HG02973 (cell line): ENCODE results near the gene AVP.
"Not testable (repeated sequence)": the region's sequence is repeated elsewhere in the genome, so short reads cannot be mapped to it uniquely, and the experiment has no call there.

Source experiments
- ATAC-seq: cut with Tn5 transposase; IDR thresholded peaks from one replicate; pipeline ENCODE4 v1.9.1; 2021; ENCODE audit warnings: moderate library complexity; ENCODE audit not compliant: unreplicated experiment

Gene AVP

GRCh38 chr20:3084283-3084985 lies at the start of gene AVP:
TSS of gene AVP (minus strand) at chr20:3084724. CDS start at chr20:3084674, 50 bp downstream.
- no peak for ATAC-seq

GRCh38 chr20:3134151-3134550 lies 49.6 kb upstream of the AVP start:
- no peak for ATAC-seq

- ATAC-seq, result no peak
Measured at GRCh38 chr20:3133155-3133554, 48.6 kb upstream of the AVP start.

GRCh38 chr20:3130051-3130600 lies 45.6 kb upstream of the AVP start:
- no peak for ATAC-seq

- ATAC-seq, result no peak
Measured at GRCh38 chr20:3129094-3129493, 44.6 kb upstream of the AVP start.

- ATAC-seq, result no peak
Measured at GRCh38 chr20:3128275-3128984, 43.9 kb upstream of the AVP start.

GRCh38 chr20:3126527-3126859 lies 42.0 kb upstream of the AVP start:
- no peak for ATAC-seq

- not testable (repeated sequence) for ATAC-seq
Measured at GRCh38 chr20:3125776-3126526, 41.4 kb upstream of the AVP start.

- ATAC-seq, result not testable (repeated sequence)
Measured at GRCh38 chr20:3124773-3125560, 40.4 kb upstream of the AVP start.

GRCh38 chr20:3124163-3124562 lies 39.6 kb upstream of the AVP start:
- not testable (repeated sequence) for ATAC-seq

GRCh38 chr20:3123542-3123941 lies 39.0 kb upstream of the AVP start:
- no peak for ATAC-seq

GRCh38 chr20:3121955-3122610 lies 37.6 kb upstream of the AVP start:
- ATAC-seq, result no peak

- no peak for ATAC-seq
Measured at GRCh38 chr20:3121271-3121911, 36.9 kb upstream of the AVP start.

- ATAC-seq, result no peak
Measured at GRCh38 chr20:3119044-3119443, 34.5 kb upstream of the AVP start.

- not testable (repeated sequence) for ATAC-seq
Measured at GRCh38 chr20:3117839-3118379, 33.4 kb upstream of the AVP start.

GRCh38 chr20:3116341-3116740 lies 31.8 kb upstream of the AVP start:
- no peak for ATAC-seq

- no peak for ATAC-seq
Measured at GRCh38 chr20:3115190-3116107, 30.9 kb upstream of the AVP start.

GRCh38 chr20:3111995-3112394 lies 27.5 kb upstream of the AVP start:
- no peak for ATAC-seq
